ENCODE results near the gene PLEKHA6. TPM values are rescaled to one million over a fixed set of nuclear protein-coding genes. Genes with fewer than 3 reads are reported as not detected.

The PLEKHA6 gene
- total and polyA plus RNA-seq, 12 donors: 3.3 to 34.9 (median 18.1) TPM

DNA sequence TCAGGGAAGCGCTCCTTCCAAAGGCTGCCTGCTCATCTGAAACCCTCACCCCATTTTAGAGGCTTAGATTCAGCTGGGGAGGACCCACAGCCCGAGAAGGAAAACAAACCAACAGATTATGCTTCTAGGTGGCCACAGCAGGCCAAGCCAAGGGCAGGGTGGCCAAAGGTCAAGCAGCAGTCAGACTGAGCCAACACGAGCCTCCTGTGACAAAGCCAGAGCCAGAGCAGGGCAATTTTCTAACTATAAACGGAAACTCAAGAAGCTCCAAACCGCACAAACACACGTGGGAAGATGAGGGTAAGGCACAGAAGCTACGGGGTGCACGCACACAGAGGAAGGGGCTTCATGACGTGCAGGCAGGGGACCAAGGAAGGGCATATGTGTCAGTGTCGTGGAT is 64.1 kb downstream of the PLEKHA6 start:
- no peaks in the 10 kb centered on the region for H3K27me3 ChIP-seq
- no peak overlapping the region for H3K4me3 ChIP-seq
- peaks cover 19 to 68% (median 43%) of the 10 kb centered on the region in 9 donors for H3K4me1 ChIP-seq
- peak overlapping the region in 9 of 10 donors; percentile 35 to 85 (median 46) for H3K27ac ChIP-seq
- 40 to 55% methylated on average over 10 of the region's 10 CpGs for WGBS, 2 donors
- no peaks in the 10 kb centered on the region for H3K36me3 ChIP-seq
- peak in 2 of 8 donors; percentile 22 to 36 for ATAC-seq
- no peaks in the 10 kb centered on the region for H3K9me3 ChIP-seq
- DNase-seq: peak in 1 of 2 donors; percentile 42
- TF ChIP-seq, protein P1, sequence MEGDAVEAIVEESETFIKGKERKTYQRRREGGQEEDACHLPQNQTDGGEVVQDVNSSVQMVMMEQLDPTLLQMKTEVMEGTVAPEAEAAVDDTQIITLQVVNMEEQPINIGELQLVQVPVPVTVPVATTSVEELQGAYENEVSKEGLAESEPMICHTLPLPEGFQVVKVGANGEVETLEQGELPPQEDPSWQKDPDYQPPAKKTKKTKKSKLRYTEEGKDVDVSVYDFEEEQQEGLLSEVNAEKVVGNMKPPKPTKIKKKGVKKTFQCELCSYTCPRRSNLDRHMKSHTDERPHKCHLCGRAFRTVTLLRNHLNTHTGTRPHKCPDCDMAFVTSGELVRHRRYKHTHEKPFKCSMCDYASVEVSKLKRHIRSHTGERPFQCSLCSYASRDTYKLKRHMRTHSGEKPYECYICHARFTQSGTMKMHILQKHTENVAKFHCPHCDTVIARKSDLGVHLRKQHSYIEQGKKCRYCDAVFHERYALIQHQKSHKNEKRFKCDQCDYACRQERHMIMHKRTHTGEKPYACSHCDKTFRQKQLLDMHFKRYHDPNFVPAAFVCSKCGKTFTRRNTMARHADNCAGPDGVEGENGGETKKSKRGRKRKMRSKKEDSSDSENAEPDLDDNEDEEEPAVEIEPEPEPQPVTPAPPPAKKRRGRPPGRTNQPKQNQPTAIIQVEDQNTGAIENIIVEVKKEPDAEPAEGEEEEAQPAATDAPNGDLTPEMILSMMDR (IDR thresholded peaks at IDR 0.05): no peak
- intact Hi-C loops (cut with DNase I): loop anchor here in 1 of 10 donors (5.0 kb wide), 1 partner anchor 52 kb away; no protein-coding TSS in a partner anchor

DNA sequence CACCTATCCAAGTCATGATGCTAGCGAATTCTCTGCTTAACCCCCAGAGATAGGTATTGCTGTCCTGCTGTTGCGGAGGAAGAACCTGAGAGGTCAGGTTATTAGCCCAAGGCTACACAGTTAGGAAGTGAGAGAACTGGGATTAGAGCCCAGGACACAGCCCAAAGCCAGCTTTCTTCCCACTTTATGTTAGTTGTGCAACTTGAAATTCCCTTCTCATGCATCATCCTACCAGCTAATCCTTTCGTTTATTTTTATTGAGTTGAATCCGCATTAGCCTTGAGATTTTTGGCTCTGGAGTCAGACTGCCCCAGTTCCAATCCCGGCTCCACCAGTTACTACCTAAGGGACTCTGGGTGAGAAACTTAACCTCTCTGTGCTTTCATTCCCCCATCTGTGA is 65.4 kb downstream of the PLEKHA6 start:
- DNase-seq (peak in 1 of 2 donors; percentile 45), ATAC-seq (peak; percentile 45 to 82 (median 72))
- Histone ChIP-seq H3K9me3 (no peaks in the 10 kb centered on the region), H3K4me3 (no peak overlapping the region), H3K36me3 (no peaks in the 10 kb centered on the region), H3K27me3 (no peaks in the 10 kb centered on the region), H3K27ac (peak overlapping the region in 9 of 10 donors; percentile 39 to 85 (median 52)), H3K4me1 (peaks cover 14 to 58% (median 37%) of the 10 kb centered on the region in 9 donors)
- intact Hi-C loops (cut with DNase I): no loop called here
- TF ChIP-seq, protein P1 (IDR thresholded peaks at IDR 0.05): no peak
- 56 to 62% methylated on average over 5 of the region's 5 CpGs for WGBS, 2 donors

DNA sequence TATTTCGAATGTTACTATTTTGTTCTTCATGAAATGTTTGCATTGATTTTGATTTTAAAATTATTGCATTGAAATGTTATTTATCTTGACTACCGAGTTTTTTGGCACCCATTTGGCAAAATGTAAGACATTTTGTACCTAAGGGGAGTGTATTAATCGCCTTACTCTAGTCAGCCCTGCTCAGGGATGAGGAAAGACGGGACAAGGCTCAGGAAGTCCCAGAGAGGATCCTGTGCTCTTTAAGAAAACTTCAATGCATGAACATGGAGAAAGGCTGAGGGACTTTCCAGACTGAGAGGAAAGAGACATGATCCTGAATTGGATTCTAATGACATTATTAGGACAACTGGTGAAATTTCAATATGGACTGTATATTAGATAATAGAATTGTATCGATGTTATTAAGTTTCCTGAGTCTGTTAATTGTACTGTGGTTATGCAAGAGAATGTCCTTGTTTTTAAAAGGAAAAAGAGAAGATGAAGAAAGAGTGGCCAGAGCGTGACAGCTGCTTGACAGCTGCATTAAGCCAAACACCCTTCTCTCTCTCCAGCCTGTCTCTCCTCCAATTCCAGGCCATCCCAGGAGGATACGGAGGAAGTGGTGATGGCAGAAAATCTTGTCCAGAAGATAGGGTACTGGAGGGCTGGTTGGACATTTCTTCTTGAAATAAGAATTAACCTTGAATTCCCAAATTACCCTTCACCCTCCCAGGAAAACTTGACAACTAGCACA is 66.0 kb downstream of the PLEKHA6 start:
- H3K4me3 ChIP-seq: no peak overlapping the region
- peaks cover 18 to 60% (median 40%) of the 10 kb centered on the region in 9 donors for H3K4me1 ChIP-seq
- H3K27ac ChIP-seq: peak overlapping the region in 9 of 10 donors; percentile 37 to 85 (median 60)
- TF ChIP-seq, protein P1 (IDR thresholded peaks at IDR 0.05): no peak
- DNase-seq: no peak
- H3K27me3 ChIP-seq: no peaks in the 10 kb centered on the region
- WGBS, 2 donors: 60 to 69% methylated on average over 7 of the region's 7 CpGs
- intact Hi-C loops (cut with DNase I): no loop called here
- peak; percentile 44 to 73 (median 64) for ATAC-seq
- no peaks in the 10 kb centered on the region for H3K9me3 ChIP-seq
- H3K36me3 ChIP-seq: no peaks in the 10 kb centered on the region

DNA sequence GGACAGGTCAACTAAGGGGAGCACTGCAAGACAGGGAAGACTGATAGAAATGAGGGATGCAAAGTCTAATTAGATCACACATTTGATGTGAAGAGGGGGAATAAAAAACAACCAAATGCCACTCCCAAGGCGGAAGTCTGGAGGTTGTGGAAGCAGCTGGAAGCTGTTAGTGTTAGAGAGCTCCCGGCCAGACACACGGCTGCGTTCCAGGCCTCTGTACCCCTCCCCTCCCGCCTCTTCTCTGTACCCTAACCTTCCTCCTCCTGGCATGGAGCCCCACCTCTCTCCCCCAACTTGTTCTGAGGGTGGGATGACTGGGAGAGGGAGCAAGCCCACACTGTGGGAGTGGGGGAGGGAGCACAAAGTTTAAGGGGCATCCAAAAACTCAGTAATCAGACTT is 67.0 kb downstream of the PLEKHA6 start:
- DNase-seq: peak in 1 of 2 donors; percentile 34

More for the DNA sequence above, 67.0 kb downstream of the PLEKHA6 start:
- TF ChIP-seq, protein P1 (IDR thresholded peaks at IDR 0.05): no peak
- Histone ChIP-seq H3K36me3 (no peaks in the 10 kb centered on the region), H3K27me3 (no peaks in the 10 kb centered on the region), H3K27ac (peak overlapping the region in 9 of 10 donors; percentile 37 to 85 (median 60)), H3K9me3 (no peaks in the 10 kb centered on the region), H3K4me3 (no peak overlapping the region), H3K4me1 (peaks cover 21 to 70% (median 51%) of the 10 kb centered on the region in 9 donors)
- intact Hi-C loops (cut with DNase I): no loop called here
- 49 to 73% methylated on average over 4 to 5 of the region's 5 CpGs for WGBS, 2 donors
- ATAC-seq: peak in 4 of 8 donors; percentile 5 to 24 (median 18)

Measured in heart right ventricle (tissue), 16 donors.